ENCODE measurements around the gene DHX57.

Gene DHX57, protein sequence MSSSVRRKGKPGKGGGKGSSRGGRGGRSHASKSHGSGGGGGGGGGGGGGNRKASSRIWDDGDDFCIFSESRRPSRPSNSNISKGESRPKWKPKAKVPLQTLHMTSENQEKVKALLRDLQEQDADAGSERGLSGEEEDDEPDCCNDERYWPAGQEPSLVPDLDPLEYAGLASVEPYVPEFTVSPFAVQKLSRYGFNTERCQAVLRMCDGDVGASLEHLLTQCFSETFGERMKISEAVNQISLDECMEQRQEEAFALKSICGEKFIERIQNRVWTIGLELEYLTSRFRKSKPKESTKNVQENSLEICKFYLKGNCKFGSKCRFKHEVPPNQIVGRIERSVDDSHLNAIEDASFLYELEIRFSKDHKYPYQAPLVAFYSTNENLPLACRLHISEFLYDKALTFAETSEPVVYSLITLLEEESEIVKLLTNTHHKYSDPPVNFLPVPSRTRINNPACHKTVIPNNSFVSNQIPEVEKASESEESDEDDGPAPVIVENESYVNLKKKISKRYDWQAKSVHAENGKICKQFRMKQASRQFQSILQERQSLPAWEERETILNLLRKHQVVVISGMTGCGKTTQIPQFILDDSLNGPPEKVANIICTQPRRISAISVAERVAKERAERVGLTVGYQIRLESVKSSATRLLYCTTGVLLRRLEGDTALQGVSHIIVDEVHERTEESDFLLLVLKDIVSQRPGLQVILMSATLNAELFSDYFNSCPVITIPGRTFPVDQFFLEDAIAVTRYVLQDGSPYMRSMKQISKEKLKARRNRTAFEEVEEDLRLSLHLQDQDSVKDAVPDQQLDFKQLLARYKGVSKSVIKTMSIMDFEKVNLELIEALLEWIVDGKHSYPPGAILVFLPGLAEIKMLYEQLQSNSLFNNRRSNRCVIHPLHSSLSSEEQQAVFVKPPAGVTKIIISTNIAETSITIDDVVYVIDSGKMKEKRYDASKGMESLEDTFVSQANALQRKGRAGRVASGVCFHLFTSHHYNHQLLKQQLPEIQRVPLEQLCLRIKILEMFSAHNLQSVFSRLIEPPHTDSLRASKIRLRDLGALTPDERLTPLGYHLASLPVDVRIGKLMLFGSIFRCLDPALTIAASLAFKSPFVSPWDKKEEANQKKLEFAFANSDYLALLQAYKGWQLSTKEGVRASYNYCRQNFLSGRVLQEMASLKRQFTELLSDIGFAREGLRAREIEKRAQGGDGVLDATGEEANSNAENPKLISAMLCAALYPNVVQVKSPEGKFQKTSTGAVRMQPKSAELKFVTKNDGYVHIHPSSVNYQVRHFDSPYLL (N-terminal part only)

DNA sequence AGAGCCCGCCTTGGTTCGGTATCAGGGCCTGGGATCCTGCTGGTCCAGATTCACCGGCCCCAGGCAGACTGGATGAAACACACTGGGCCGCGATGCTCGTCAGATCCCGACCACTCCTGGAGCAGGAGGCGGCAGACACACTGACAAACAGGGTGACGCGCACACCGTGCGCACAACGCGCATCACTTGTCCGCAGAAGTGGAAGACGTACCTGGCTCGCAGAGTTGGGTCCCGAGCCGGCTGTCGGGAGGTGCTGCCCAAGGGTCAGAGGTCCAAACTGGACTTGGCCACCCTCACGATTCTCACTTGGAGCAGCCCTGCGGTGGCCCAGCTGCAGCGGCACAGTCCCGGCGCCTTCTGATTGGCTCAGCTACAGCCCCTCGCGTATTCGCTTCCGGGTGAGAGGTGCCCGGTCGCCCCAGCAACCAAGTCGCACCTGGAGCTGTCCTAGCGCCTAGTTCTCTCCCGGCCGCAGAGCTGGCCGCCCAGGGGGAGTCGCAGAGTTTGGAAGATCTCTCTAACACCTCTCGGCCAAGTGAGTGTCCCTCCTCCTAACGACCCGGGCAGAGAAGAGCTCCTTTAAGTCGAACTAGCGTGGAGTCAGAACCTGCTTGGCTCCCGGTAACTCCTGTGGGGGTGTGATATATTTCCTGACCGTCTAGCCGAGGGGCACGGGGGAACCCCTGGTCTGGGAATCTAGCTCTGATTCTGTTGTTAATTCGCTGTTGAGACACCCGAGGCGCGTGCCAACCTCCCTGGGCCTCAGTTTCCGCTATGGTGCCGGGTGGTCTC, at the start of gene DHX57, which contains the start of gene MORN2:
DHX57 (minus strand) TSS at position 359 of the 792 bp plus-strand sequence. CDS start 7,529 bp downstream, outside the sequence.
MORN2 (plus strand) TSS at position 401 of the 792 bp plus-strand sequence.
- DNase-seq (peak; percentile 73 to 82), ATAC-seq (peak; percentile 99)
- H3K27ac Mint-ChIP-seq = peak within 1 kb of the TSS; percentile 99
- H3K4me3 Mint-ChIP-seq = peak within 1 kb of the TSS; percentile 99
- H3K27me3 Mint-ChIP-seq = no peaks in the 10 kb centered on the region
- H3K4me1 Mint-ChIP-seq = peaks cover 34% of the 10 kb centered on the region
- peaks cover 11 to 12% of the 10 kb centered on the region in 2 donors for H3K9me3 Mint-ChIP-seq

DNA sequence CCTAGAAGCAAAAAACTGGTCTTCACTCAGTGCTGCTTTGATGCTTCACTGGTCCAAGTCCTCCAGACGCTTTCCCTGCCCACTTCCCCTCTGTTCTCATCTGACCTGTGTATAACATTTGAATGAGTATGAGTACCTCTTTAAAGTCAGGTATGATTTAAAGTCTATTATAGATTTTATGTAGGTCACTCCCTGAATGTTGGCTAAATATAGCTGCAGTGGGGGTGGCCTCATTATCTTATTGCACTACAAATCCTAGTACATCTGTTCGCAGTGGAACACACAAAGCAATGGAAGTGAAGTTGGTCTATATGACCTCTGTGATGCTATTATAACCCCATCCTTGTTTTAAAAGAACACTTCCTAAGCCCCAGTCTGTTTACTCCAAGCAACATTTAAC, 47.2 kb upstream of the DHX57 start:
- H3K27ac Mint-ChIP-seq = no peak overlapping the region

DNA sequence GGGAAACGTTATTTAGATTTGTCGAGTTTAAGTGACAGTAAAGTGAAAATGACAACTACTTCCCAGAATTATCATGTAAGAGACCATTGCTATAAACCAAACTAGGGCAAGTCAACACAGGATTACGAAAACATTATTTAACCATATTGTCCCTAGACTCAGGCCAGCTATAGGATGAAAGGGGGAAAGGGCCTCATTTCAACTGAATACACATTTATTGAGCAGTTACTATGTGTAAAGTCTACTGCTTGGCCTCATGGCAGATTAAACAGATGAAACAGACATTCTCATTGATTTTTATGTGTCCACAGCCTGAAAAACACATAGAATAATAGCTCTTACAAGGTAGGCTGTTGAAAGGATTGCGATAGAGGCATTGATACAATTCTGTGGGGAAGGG, 46.7 kb upstream of the DHX57 start:
- H3K9me3 Mint-ChIP-seq = no peaks in the 10 kb centered on the region

More for the DNA sequence above, 47.2 kb upstream of the DHX57 start:
- H3K4me1 Mint-ChIP-seq = no peaks in the 10 kb centered on the region
- H3K9me3 Mint-ChIP-seq = no peaks in the 10 kb centered on the region
- ATAC-seq (no peak), DNase-seq (no peak)
- no peaks in the 10 kb centered on the region for H3K27me3 Mint-ChIP-seq
- no peak overlapping the region for H3K4me3 Mint-ChIP-seq

DNA sequence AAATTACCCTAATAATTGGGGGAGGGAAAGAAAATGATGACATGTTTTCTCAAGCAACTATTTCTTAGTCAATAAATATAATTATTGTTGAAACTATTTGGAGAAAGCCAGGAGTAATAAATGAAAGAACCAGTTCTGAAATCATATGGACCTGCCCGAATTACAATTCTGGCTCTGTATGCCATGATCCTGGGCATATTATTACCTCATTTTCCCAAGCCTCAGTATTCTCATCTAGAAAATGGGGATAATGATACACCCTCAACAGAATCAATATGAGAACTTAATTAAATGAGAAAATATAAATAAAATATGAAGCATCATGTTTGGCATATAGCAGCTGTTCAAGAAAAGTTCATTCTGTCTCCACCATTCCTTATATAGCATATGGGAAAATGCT, 36.9 kb upstream of the DHX57 start:
- H3K27me3 Mint-ChIP-seq = no peaks in the 10 kb centered on the region
- H3K4me3 Mint-ChIP-seq = no peak overlapping the region
- ATAC-seq = no peak
- DNase-seq = no peak
- no peak overlapping the region for H3K27ac Mint-ChIP-seq
- no peaks in the 10 kb centered on the region for H3K9me3 Mint-ChIP-seq
- H3K4me1 Mint-ChIP-seq = peaks cover 14% of the 10 kb centered on the region

More for the DNA sequence above, 46.7 kb upstream of the DHX57 start:
- Mint-ChIP-seq H3K27me3 (no peaks in the 10 kb centered on the region), H3K4me1 (no peaks in the 10 kb centered on the region), H3K27ac (no peak overlapping the region), H3K4me3 (no peak overlapping the region)
- DNase-seq (no peak), ATAC-seq (no peak)

DNA sequence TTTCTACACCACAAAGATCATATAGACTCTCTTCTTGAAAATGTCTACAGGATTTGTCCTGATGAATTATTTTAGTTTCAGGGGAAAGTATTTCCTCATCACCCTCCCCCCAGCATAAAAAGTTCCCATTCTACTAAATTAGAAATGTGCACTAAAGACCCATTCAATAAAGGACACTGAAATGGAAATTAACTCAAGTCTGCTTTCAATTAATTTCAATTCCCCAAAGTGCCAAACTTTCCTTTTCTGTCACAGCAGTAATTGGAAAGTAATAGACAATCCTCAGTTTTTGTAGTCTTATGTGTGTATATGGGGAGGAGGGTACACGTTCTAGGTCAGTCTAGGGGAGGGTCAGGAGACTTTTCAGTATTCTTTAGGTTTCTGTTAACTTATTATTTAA, 35.5 kb upstream of the DHX57 start:
- ATAC-seq (no peak), DNase-seq (no peak)
- H3K4me3 Mint-ChIP-seq = no peak overlapping the region
- peaks cover 17% of the 10 kb centered on the region for H3K4me1 Mint-ChIP-seq
- H3K27ac Mint-ChIP-seq = no peak overlapping the region
- H3K27me3 Mint-ChIP-seq = no peaks in the 10 kb centered on the region
- H3K9me3 Mint-ChIP-seq = no peaks in the 10 kb centered on the region

DNA sequence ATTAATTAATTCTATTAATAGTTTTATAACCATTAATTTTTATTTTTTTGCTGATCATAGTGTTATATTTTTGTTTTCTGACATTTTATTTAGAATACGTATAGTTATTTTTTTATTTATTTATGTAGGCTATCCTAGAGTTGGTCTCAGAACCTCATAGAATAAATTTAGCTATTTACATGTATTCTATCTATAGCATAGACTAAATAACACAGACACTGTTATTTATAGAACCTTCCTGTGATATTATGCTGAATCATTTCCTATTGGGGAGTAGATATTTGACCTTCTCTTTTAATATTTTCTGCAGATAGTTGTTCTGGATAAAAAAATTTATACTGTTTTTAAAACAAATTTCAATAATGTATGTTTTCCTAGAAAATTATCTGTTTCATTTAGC, 34.1 kb upstream of the DHX57 start:
- Mint-ChIP-seq H3K27me3 (no peaks in the 10 kb centered on the region), H3K4me1 (peaks cover 17% of the 10 kb centered on the region), H3K27ac (no peak overlapping the region), H3K9me3 (no peaks in the 10 kb centered on the region), H3K4me3 (no peak overlapping the region)
- ATAC-seq = no peak
- no peak for DNase-seq

DNA sequence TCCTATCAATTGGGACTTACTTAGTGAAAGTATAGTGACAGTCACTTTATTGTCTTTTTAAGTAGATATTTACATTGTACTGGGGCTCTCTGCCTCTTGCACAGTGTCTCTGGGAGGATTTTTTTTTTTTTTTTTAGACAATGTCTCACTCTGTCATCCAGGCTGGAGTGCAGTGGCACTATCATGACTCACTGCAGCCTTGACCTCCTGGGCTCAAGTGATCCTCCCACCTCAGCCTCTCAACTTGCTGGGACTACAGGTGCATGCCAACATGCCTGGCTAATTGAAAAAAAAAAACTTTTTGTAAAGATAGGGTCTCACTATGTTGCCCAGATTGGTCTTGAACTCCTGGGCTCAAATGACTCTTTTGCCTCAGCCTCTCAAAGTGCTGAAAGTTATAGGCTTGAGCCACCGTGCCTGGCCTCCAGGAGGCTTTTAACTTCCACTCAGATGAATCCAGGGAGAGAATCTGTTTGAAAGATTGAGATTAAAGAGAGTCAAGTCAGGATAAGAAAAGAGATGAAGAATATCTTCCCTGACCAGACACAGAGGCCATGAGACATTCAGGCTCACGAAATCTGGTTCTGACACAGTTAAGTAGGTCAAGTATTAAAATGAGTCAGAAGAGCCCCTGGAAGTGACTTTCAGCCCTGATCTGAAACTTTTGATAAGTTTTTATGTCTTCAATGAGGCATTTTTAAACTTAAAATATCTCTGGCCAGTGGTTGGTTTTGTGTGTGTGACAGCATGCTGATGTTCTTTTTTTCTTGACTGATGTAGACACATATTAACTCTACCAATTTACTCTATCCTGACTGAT, 32.2 kb upstream of the DHX57 start:
- Mint-ChIP-seq H3K27me3 (no peaks in the 10 kb centered on the region), H3K9me3 (no peaks in the 10 kb centered on the region), H3K27ac (peak overlapping the region in 1 of 2 donors; percentile 83), H3K4me1 (peaks cover 17% of the 10 kb centered on the region), H3K4me3 (no peak overlapping the region)
- peak; percentile 90 for ATAC-seq
- peak; percentile 6 to 27 for DNase-seq

DNA sequence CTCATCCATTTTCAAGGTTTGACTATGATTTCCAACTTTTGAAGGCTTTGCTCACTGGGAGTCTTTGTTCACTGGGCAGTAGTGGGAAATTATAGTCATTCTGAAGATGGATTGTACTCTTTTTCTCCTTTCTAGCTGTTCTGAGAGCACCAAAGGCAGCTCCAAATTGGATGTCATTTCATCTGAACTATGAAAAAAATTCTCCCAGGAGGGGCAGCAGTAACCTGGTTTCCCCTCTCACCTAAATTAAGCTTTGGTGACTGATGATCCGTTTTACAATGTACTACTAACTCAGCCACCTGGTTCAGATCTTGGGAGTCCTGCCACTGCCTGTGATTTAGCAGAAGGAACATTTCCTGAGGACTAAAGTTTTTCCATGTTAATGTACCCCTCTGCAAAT, 31.5 kb upstream of the DHX57 start:
- no peaks in the 10 kb centered on the region for H3K27me3 Mint-ChIP-seq
- ATAC-seq (no peak), DNase-seq (no peak)
- H3K9me3 Mint-ChIP-seq = no peaks in the 10 kb centered on the region
- peak overlapping the region in 1 of 2 donors; percentile 35 for H3K27ac Mint-ChIP-seq
- no peak overlapping the region for H3K4me3 Mint-ChIP-seq
- peaks cover 17% of the 10 kb centered on the region for H3K4me1 Mint-ChIP-seq

DNA sequence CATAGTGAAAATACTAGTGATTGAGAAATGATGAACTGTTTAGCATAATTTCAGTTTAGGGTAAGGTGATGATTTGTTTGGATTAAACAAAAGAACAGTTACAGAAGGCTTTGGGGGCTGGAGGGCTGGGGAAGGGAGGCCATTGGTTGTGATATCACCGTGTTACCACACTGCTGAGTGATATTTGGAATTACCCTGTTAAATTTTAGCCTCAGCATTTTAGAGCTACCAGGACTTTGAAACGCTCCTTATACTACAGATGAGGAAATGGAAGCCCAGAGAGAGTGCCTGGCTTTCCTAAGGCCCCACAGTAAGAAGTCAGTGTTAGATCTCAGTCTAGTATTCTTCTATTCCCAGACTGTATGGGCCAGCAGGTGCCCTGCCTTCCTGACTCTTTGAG, 29.5 kb upstream of the DHX57 start:
- ATAC-seq = no peak
- Mint-ChIP-seq H3K27ac (no peak overlapping the region), H3K9me3 (no peaks in the 10 kb centered on the region), H3K27me3 (no peaks in the 10 kb centered on the region), H3K4me3 (no peak overlapping the region), H3K4me1 (peaks cover 17% of the 10 kb centered on the region)
- no peak for DNase-seq

DNA sequence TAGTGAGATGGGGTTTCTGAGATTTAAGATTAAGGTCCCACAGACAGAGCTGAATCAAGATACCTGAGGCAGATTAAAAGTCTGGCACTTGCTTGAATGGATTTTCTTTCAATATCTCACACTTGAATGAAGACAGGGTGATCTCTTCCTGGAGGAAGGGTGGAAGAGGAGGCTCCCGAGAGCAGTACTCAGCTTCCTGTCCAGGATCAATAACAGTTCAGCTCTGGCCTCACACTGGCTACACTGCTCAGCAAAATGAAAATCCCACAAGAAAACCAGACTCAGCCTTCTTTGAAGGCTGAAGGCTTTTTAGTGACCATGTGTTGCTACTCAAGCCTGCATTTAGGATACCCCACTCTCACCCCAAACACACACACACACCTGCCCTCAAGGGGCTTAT, 25.0 kb upstream of the DHX57 start:
- H3K4me1 Mint-ChIP-seq = no peaks in the 10 kb centered on the region
- H3K27ac Mint-ChIP-seq = no peak overlapping the region
- H3K4me3 Mint-ChIP-seq = no peak overlapping the region
- no peak for DNase-seq
- H3K27me3 Mint-ChIP-seq = peaks cover 10% of the 10 kb centered on the region
- no peak for ATAC-seq
- no peaks in the 10 kb centered on the region for H3K9me3 Mint-ChIP-seq

DNA sequence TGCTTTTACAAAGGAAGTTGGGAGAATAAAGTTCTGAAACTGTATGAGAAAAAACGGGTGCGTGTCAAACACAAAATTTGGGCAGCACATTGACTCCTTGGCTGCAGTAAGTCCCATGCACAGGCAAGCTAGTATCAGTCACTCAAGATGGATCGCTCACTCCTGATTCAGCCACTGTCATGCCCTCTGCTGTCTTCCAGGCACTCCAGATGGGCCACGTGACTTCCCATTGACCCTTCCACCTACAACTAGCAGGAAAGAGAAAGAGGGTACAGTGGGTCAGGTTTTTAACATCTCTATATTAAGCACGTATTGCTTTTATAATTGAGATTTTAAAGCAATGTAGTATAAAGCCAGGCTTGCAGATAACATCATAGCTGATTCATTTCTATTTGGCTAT, 22.5 kb upstream of the DHX57 start:
- H3K27ac Mint-ChIP-seq = peak overlapping the region in 1 of 2 donors; percentile 48
- no peaks in the 10 kb centered on the region for H3K4me1 Mint-ChIP-seq
- H3K27me3 Mint-ChIP-seq = peaks cover 10% of the 10 kb centered on the region
- no peaks in the 10 kb centered on the region for H3K9me3 Mint-ChIP-seq
- ATAC-seq (no peak), DNase-seq (no peak)
- H3K4me3 Mint-ChIP-seq = no peak overlapping the region

DNA sequence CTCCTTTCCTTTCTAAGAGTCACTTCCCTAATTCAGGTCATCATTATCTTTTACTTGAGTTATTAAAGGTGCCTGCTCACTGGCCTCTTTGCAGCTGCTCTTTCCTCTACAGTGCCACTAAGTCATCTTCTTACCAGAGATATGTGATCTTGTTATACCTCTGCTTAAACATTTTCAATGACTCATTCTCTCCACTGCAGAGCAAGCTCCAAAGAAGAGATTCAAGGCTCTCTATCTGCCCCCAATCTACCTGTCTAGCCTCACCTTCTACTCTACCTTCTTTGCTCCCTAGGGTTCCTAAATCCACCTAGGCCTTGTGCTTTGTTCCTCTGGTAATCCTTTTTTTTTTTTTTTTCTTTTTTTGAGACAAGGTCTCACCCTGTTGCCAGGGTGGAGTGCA, 17.1 kb upstream of the DHX57 start:
- peak overlapping the region in 1 of 2 donors; percentile 16 for H3K27ac Mint-ChIP-seq
- H3K4me1 Mint-ChIP-seq = peaks cover 8% of the 10 kb centered on the region
- DNase-seq (no peak), ATAC-seq (no peak)
- H3K4me3 Mint-ChIP-seq = no peak overlapping the region
- peaks cover 6% of the 10 kb centered on the region for H3K27me3 Mint-ChIP-seq
- H3K9me3 Mint-ChIP-seq = no peaks in the 10 kb centered on the region

DNA sequence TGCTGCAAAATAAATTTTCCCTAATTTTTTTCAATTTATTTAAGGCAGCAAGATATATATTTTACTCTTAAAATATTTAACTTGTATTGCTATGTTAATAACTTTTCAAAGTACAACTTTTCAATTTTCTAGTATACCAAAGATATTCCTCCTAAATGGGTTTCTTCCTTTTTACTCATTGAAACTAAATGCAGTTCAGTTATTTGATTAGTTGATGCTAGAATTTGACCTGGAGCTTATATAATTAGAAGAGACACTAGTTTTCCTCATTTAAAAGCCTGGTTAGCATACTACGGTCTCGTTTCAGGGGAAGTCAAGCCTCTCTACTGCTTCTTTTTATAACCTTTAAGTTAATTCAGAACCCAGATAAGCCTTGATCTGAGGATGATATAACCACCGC, 13.8 kb upstream of the DHX57 start, which contains the start of gene ARHGEF33:
ARHGEF33 (plus strand) TSS at position 301 of the 400 bp plus-strand sequence. CDS start 29,573 bp downstream, outside the sequence.
- Mint-ChIP-seq H3K27ac (no peak within 1 kb of the TSS), H3K4me3 (no peak within 1 kb of the TSS), H3K27me3 (no peaks in the 10 kb centered on the region), H3K9me3 (no peaks in the 10 kb centered on the region), H3K4me1 (peaks cover 8% of the 10 kb centered on the region)
- no peak for ATAC-seq
- no peak for DNase-seq

DNA sequence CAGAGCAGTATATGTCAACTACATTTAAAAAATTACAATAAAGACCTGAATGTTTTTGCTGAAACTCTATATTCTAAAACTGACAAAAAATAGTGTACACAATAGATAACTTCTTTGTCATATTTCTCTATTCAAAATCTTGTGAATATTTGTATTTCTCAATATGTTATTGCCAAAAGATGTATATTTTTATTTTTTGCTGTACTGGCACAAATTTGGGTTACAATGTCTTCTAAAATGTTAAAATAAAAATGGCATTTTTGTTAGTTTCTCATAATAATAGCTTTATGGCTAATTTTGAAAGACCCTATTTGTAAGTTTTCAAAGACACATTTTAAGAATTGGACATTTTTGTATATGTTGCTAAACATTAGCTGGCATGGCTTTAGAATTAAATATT, 13.3 kb upstream of the DHX57 start:
- DNase-seq (no peak), ATAC-seq (no peak)
- Mint-ChIP-seq H3K27ac (no peak overlapping the region), H3K9me3 (no peaks in the 10 kb centered on the region), H3K4me1 (peaks cover 8% of the 10 kb centered on the region), H3K27me3 (no peaks in the 10 kb centered on the region), H3K4me3 (no peak overlapping the region)

Data from stimulated activated naive CD8-positive, alpha-beta T cell treated with anti-CD3 and anti-CD28 coated beads, Interleukin-15, amount 100 ng/mL, for 72 hours (primary cell).